GM19328 (cell line): Measurements from ENCODE around the gene HTRA1.

Experiments
- ATAC-seq: cut with Tn5 transposase; IDR thresholded peaks from one replicate; pipeline ENCODE4 v1.9.1; 2021; ENCODE audit warnings: mild to moderate bottlenecking, moderate library complexity; ENCODE audit not compliant: unreplicated experiment

The HTRA1 gene

GRCh38 chr10:122454603-122455080 lies 6.7 kb upstream of the HTRA1 start, which contains the start of gene ARMS2:
Gene ARMS2 (plus strand): TSS chr10:122454653. CDS start chr10:122454728, 75 bp downstream.
- no peak for ATAC-seq

GRCh38 chr10:122455376-122456079 lies 5.8 kb upstream of the HTRA1 start:
- ATAC-seq = no peak

- ATAC-seq = no peak
These were observed 3.4 kb upstream of the HTRA1 start for GRCh38 chr10:122457934-122458333.

GRCh38 chr10:122458693-122459092 lies 2.7 kb upstream of the HTRA1 start:
- ATAC-seq = no peak

- ATAC-seq = no peak
These were observed 1.6 kb upstream of the HTRA1 start for GRCh38 chr10:122459561-122460273.

- no peak for ATAC-seq
These were observed 461 bp upstream of the HTRA1 start for GRCh38 chr10:122460891-122461293.

- ATAC-seq = no peak
These were observed 578 bp downstream of the HTRA1 start for GRCh38 chr10:122461729-122462532.

GRCh38 chr10:122462533-122463465 lies 1.4 kb downstream of the HTRA1 start:
- no peak for ATAC-seq

- ATAC-seq = no peak
These were observed 2.3 kb downstream of the HTRA1 start for GRCh38 chr10:122463466-122464249.

- ATAC-seq = no peak
These were observed 2.8 kb downstream of the HTRA1 start for GRCh38 chr10:122464250-122464510.

- ATAC-seq = no peak
These were observed 3.2 kb downstream of the HTRA1 start for GRCh38 chr10:122464586-122464985.

GRCh38 chr10:122465401-122466040 lies 4.2 kb downstream of the HTRA1 start:
- no peak for ATAC-seq

- no peak for ATAC-seq
These were observed 5.6 kb downstream of the HTRA1 start for GRCh38 chr10:122466951-122467381.

GRCh38 chr10:122467701-122468100 lies 6.3 kb downstream of the HTRA1 start:
- no peak for ATAC-seq

GRCh38 chr10:122468307-122468925 lies 7.1 kb downstream of the HTRA1 start:
- no peak for ATAC-seq

GRCh38 chr10:122468926-122469781 lies 7.8 kb downstream of the HTRA1 start:
- ATAC-seq = no peak

GRCh38 chr10:122469848-122470247 lies 8.5 kb downstream of the HTRA1 start:
- no peak for ATAC-seq
